A549 (cell line): ENCODE data around the gene XRCC5.

Experiments used
- CHD4 ChIP-seq: fragments of 200-600 bp; sonication (generic); IDR thresholded peaks from 2 replicates; pipeline ENCODE4 v1.6.1; 2016; ENCODE audit warnings: antibody characterized with exemption, mild to moderate bottlenecking, borderline replicate concordance
- MAZ ChIP-seq: fragments of 150-350 bp; IDR thresholded peaks from 2 replicates; pipeline ENCODE4 v1.6.1; 2014; ENCODE audit warnings: antibody characterized with exemption, low read depth, low read length, borderline replicate concordance
- POLR2A ChIP-seq: IDR thresholded peaks from 2 replicates; pipeline ENCODE4 v1.6.1; 2012; ENCODE audit warnings: mild to moderate bottlenecking, low read length
- SMC3 ChIP-seq: fragments of >200 bp; sonication (Bioruptor Twin); formaldehyde crosslinking; IDR thresholded peaks from 3 replicates; pipeline ENCODE4 v1.6.1; 2018; ENCODE audit warnings: inconsistent platforms
- TP53 ChIP-seq: fragments of 250-450 bp; sonication (Bioruptor Pico); IDR thresholded peaks from 2 replicates; pipeline ENCODE4 v1.5.0; 2021; ENCODE audit warnings: mild to moderate bottlenecking, moderate library complexity
- TF ChIP-seq, protein P1 (sequence below): fragments of >200 bp; sonication (Bioruptor Twin); formaldehyde crosslinking; IDR thresholded peaks from 3 replicates; pipeline ENCODE4 v1.5.1; 2016

- TF ChIP-seq POLR2A (no peak), SMC3 (no peak), MAZ (no peak), CHD4 (no peak), TP53 (CRISPR knock-in tag) (no peak)
- TF ChIP-seq, protein P1, sequence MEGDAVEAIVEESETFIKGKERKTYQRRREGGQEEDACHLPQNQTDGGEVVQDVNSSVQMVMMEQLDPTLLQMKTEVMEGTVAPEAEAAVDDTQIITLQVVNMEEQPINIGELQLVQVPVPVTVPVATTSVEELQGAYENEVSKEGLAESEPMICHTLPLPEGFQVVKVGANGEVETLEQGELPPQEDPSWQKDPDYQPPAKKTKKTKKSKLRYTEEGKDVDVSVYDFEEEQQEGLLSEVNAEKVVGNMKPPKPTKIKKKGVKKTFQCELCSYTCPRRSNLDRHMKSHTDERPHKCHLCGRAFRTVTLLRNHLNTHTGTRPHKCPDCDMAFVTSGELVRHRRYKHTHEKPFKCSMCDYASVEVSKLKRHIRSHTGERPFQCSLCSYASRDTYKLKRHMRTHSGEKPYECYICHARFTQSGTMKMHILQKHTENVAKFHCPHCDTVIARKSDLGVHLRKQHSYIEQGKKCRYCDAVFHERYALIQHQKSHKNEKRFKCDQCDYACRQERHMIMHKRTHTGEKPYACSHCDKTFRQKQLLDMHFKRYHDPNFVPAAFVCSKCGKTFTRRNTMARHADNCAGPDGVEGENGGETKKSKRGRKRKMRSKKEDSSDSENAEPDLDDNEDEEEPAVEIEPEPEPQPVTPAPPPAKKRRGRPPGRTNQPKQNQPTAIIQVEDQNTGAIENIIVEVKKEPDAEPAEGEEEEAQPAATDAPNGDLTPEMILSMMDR, result no peak
These were observed 9.3 kb downstream of the XRCC5 start for GRCh38 chr2:216118474-216118873.
